ENCODE results near the gene NAGS.
"Not testable (repeated sequence)": the region's sequence is repeated elsewhere in the genome, so short reads cannot be mapped to it uniquely, and the experiment has no call there.

Gene NAGS

DNA sequence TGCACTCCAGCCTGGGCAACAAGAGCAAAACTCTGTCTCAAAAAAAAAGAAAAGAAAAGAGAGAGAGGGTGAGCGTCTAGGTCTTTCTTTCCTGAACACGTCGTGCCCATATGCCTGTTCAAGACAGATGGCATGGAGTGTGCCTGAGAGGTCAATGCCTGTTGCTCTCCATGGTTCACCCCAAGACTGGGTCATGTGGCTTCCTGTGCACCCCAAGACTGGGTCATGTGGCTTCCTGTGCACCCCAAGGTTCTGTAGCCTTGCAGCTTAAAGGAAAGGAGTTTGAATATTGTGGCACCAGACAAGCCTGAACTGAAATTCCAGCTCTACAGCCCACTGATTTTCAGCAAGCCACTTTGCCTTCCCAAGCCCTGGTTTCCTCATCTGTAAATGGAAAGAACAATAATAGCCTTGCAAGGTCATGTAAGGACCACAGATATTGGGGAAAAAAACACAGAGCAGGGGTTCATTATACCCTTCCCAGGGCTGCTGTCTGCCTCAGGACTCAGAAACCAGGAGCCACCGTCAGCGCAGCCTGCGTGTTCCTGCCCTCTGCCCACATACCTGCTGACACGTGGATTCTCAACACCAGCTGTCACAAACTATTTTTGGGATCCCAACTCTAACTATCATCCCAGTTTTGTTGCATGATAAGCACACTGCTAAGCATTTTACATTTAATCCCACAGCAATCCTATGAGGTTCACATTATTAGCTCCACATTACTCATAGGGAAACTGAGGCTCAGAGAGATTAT is 18.0 kb upstream of the NAGS start:
- DNase-seq, result no peak

GRCh38 chr17:43987131-43988021 is 17.0 kb upstream of the NAGS start:
- DNase-seq, result no peak

DNA sequence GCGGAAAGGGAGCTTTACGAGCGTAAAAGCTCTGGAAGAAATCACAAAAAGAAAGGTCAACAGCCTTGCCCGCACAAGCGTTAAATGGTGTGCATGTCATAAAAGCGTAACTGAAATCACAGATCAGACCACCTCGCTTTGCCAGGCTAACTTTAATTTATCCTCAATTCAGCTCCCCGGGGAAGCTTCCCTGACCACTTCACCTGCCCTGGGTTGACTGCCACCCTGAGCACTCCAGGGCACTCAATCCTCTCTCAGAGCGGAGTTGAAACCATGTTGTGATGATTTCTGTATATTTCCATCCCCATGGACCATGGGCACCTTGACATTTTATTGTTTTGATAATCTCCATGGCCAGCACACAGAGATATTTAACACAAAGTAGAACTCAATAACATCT is 16.1 kb upstream of the NAGS start:
- no peak for DNase-seq

DNA sequence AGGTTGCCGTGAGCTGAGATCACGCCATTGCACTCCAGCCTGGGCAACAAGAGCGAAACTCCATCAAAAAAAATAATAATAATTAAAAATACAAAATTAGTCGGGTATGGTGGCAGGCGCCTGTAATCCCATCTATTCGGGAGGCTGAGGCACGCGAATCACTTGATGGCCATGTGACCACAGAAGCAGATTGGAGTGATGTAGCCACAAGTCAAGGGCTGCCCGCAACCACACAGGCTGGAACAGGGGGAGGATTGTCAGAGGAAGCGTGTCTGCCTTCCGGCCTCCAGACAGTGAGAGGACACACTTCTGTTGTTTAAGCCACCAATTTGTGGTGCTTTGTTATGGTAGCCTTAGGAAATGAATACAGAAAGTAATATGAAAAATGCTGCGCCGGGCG is 11.8 kb upstream of the NAGS start:
- DNase-seq, result no peak

DNA sequence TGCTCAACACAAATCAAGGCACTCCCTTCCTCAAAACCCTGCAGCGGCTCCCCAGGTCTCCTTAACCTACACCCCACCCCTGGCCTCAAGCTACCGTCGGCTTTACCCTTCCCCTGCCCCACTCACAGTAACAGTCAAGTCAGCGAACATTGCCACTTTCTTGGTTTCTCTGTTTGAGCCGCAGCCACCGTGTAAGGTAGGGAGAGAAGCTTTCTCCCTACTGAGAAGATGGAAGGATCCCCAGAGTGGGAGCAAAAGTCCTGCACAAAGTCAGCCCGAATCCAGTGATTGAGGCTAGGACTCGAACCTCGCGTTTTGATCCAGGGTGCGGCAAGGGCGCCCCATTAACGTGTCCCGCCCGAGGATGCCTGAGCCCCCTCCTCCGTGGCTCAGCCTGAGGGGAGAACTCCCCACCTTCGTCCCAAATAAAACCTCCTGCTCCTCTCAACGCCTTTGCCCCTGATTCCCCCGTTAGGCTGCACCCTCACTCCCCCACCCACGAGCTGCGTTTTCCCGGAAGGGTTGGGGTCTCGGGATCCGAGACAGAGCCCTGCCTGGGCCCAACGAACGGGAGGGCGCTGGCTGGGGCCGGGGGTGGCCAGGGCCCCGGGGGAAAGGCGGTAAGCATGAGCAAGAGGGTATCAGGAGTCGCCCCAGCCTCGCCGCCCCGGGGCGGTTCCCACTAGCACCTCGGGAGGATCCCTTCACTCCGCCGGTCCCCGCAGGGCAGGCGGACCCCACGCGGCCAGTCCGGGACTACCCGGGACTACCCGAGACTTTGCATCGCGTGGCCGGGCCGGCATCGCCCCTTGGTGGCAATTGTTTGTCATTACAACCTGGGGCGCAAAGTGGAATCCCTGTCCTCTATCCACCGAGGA is 9.9 kb upstream of the NAGS start:
- DNase-seq, result peak; percentile 88

GRCh38 chr17:43995150-43995471 is 9.3 kb upstream of the NAGS start:
- no peak for DNase-seq

DNA sequence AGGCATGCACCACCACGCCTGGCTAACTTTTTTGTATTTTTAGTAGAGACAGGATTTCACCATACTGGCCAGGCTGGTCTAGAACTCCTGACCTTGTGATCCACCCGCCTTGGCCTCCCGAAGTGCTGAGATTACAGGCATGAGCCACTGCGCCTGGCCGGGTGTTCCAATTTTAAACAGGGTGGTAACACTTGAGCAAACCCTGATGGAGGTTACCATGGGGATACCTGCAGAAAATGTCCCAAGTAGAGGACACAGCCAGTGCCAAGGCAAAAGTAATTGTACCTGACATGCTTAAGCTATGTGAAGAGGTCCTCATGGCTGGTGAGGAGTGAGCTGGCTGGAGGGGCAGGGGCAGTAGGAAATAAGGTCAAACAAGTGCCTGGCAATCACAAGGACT is 7.2 kb upstream of the NAGS start:
- not testable (repeated sequence) for DNase-seq

DNA sequence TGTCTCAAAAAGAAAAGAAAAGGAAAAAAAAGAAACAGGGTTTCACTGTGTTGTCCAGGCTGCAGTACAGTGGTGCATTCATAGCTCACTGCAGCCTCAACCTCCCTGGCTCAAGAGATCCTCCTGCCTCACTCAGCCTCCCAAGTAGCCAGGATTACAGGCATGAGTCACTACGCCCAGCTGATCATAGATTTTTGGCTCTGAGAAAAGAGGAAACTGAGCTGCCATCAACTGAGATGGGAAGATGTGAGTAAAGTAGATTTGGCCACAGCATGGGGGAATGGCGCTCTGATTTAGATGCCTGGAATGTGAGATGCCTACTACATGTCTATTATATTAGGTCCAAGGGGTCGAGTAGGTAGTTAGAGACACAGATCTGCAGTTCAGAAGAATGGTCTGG is 5.9 kb upstream of the NAGS start:
- DNase-seq, result no peak

DNA sequence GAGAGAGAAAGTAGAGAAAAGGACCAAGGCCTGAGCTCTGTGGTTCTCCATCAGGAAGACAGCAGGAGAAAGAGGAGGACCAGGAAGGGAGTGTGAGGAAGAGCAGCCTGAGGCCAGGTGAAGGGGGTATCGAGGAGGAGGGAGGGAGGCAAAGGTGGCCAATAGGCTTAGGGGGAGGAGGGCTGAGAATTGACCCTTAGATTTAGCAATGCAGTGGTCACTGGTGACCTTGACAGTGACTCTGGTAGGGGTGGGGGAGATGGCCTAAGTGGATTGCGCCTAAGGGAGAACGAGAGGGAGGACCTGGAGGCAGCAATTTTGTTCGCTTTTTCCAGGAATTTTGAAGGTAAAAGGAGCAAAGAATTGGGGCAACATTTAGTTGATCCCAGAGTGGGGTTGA is 5.4 kb upstream of the NAGS start:
- DNase-seq, result no peak

- no peak for DNase-seq
Measured at GRCh38 chr17:44000141-44000860, 4.1 kb upstream of the NAGS start.

DNA sequence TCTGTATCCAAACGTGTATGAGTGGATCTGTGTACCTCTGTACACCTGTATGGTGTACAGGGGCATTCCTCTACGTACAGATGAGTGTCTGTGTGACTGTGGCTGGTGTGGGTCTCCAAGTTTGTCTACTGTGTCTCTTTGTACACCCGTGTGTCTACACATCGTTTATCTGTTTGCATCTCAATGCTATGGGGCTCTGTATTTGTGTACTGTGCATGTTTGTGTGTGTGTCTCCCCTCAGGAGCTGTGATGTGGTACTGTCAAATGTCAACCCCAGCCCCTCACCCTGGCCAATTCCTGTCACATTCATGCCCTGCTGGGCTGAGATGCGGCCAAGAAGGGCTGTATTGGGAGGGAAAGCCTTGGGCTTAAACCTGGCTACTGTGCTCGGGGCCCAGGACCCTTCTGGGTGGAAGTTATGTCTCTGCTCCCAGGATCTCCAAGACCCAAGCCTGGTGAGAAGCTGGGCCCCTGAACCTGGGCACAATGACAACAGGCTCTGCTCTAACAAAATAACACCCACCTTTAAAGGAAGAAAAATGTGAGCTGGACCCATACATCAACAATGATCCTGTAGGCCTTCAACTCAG is 3.5 kb upstream of the NAGS start:
- no peak for DNase-seq

- DNase-seq, result no peak
Measured at GRCh38 chr17:44001461-44001920, 2.9 kb upstream of the NAGS start.

- DNase-seq, result no peak
Measured at GRCh38 chr17:44002141-44002848, 2.1 kb upstream of the NAGS start.

DNA sequence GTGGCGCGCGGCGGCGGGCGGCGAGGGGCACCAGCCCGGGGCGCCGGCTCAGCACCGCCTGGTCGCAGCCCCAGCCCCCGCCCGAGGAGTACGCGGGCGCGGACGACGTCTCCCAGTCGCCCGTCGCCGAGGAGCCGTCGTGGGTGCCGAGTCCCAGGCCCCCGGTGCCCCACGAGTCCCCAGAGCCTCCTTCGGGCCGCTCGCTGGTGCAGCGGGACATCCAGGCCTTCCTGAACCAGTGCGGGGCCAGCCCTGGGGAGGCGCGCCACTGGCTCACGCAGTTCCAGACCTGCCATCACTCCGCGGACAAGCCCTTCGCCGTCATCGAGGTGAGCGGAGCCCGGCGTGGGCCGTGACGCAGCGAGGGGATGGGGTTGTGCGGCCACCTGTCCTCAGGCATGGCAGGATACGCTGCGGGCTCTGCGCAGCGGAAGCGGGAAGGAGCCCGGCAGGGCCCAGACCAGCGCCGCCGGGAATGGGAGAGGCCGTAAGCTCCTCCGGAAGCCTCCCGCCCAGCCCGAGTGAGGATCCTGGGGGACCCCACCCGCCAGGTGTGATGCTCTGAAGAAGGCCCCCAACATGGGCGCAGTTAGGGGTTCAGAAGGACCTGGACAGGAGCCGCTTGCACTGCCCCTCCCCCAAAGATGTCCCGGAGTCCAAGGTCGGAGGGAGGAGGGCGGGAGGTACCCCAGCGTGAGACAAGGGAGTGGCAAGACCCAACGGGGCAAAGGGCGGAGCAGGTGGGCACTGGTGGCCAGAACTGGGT is 522 bp downstream of the NAGS start:
- DNase-seq, result peak; percentile 68

DNA sequence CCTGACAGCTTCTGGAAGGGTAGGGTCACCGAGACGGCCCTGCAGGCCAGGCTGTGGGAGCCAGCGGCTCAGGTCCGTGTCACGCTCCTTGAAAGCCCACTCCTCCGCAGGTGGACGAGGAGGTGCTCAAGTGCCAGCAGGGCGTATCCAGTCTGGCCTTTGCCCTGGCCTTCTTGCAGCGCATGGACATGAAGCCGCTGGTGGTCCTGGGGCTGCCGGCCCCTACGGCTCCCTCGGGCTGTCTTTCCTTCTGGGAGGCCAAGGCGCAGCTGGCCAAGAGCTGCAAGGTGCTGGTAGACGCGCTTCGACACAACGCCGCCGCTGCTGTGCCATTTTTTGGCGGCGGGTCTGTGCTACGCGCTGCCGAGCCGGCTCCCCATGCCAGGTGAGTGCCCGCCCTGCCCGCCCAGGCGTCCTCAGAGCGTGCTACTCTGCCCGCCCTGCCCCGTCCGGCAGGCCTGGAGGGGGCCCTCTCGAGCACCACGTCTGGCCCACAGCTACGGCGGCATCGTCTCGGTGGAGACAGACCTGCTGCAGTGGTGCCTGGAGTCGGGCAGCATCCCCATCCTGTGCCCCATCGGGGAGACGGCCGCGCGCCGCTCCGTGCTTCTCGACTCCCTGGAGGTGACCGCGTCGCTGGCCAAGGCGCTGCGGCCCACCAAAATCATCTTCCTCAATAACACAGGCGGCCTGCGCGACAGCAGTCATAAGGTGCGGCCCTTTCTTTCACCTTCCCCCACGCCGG is 1.3 kb downstream of the NAGS start:
- DNase-seq, result peak; percentile 79

GRCh38 chr17:44006272-44006597 is 1.8 kb downstream of the NAGS start:
- DNase-seq, result no peak

- peak; percentile 99 for DNase-seq
Measured at GRCh38 chr17:44006598-44007345, 2.4 kb downstream of the NAGS start.

- DNase-seq, result no peak
Measured at GRCh38 chr17:44007346-44008204, 3.2 kb downstream of the NAGS start.

Data from activated effector memory CD4-positive, alpha-beta T cell treated with anti-CD3 and anti-CD28 coated beads, Interleukin-2, amount 50 U/mL, for 16 hours (primary cell).